Sciatic nerve (tissue), 2 donors: ENCODE data around the gene EIF4EBP3. TPM values are rescaled to one million over a fixed set of nuclear protein-coding genes. Genes with fewer than 3 reads are reported as not detected.
"Not testable (repeated sequence)": the region's sequence is repeated elsewhere in the genome, so short reads cannot be mapped to it uniquely, and the experiment has no call there.

ENCODE experiments used
- ATAC-seq: fragments of 200-7000 bp; cut with Tn5 transposase; one replicate; pipeline ENCODE4 v1.9.1; 2020; ENCODE audit warnings: mild to moderate bottlenecking, moderate library complexity
- DNase-seq: peaks from one replicate; pipeline ENCODE4 v3.0.0-alpha.2; 2020; ENCODE audit warnings: low spot score
- intact Hi-C: fragments of 100-400 bp; cut with DNase I; formaldehyde crosslinking; loops from one replicate; pipeline ENCODE4 v1.14.2; 2022
- total RNA-seq: library from RNA; stranded (reverse); fragmentation: NEBNext Ultra II Directional; extraction: Animal tissue kit (Norgen Biotek cat#: 25700); gene quantifications from one replicate; pipeline ENCODE4 v1.2.1, GENCODE V29; 2021
- donor health status: DM: no; HTN: no; CAD: no.
- donor health status: DM: no; HTN: no; CAD: no.

The EIF4EBP3 gene
- total RNA-seq, 1 donor from 2014 or later: 12.6 TPM

DNA sequence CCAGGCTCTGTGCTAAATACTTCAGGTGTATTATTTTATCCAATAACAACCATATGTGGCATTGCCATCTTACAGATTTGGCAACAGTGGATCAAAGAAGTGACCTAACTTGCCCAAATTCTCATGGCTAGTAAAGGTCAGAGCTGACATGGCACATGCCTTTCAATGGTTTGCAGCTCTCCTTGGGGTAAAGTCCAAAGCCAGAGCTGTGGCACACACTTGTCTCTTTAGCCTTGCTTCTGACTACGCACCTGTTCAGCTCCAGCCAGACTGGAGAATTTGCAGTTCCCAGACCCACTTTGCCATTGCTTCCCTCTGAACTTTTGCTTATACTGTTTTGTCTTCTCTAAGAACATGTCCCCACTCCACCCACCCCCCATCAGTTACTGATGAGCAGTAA, 23.0 kb downstream of the EIF4EBP3 start:
- intact Hi-C loops: no loop called here
- ATAC-seq (no peak), DNase-seq (no peak)

DNA sequence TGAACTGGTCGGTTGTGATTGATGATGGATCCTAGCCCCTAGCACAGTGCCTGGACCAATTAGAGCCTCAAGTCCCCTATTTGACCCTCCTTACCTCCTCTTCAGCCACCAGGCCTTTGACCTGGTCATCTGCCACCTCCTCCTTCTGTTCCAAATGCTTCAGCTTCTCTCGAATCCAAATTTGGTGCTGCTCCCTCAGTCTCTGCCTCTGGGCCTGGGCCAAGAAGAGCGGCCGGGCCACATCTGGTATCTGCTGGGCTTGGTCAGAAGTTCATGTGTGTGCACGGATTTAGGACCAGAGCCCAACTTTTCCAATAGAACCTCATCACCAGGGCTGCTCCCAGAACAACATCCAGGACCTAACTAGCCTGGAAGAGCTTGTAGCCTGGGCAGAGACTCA, 23.6 kb downstream of the EIF4EBP3 start:
- DNase-seq (no peak), ATAC-seq (peak; percentile 25)
- intact Hi-C loops: no loop called here

DNA sequence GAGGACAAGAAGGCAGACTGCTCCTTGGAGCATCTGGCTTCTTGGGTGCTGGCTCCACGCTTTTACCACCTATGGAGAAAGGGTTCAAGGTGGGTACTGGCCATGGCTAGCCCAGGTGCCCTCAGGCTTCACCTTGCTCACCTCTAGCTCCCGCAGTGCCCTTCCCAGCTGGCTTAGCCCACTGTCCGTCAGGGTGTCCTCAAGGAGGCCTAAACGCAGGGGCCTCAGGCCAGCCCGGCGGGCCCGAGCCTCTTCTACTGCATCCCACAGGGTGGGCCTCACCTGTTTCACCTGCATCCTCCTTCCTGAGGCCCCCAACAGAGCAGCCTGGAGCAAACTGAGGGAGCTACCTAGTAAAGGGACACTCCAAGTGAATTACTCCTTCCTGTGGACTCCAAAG, 26.2 kb downstream of the EIF4EBP3 start:
- DNase-seq (no peak), ATAC-seq (no peak)
- intact Hi-C loops: no loop called here

DNA sequence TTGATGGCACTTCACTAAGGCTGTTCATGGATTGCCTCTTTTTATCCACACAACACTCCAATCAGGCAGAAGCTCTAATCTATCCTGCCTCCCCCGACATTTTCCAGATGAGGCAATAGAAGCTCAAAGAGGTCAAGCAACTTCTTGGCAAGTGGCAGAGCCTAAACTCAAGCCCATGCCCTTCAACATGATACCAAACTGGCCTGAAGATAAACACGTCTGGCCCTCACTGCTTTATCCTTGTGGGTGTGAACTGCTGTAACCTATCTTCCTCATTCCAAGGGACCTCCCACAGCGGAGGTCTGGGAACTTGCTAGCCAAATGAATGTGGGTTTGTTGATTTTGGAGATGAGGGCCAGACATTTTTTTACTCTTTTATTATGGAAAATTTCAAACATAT, 26.7 kb downstream of the EIF4EBP3 start:
- intact Hi-C loops: no loop called here
- ATAC-seq (peak; percentile 64), DNase-seq (no peak)

DNA sequence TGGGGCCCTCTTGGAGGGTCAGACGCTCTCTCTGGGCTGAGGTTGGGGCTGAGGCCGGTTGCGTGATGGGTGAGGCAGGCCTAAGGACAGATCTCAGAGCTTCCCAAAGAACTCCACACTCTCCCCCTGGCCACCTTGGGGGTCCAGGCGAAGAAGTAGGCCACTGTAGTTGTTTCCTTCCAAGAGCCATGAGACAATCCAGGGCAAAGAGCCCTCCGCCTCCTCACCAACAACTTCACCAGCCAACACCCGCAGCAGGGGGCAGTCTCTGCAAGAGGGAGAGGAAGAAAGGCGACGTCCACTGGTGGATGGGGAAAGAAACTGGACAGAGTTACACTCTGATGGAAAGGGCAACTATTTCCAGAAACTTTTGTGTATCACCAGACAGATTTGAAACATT, 27.8 kb downstream of the EIF4EBP3 start:
- ATAC-seq (peak; percentile 79), DNase-seq (peak; percentile 78)
- intact Hi-C loops: no loop called here

DNA sequence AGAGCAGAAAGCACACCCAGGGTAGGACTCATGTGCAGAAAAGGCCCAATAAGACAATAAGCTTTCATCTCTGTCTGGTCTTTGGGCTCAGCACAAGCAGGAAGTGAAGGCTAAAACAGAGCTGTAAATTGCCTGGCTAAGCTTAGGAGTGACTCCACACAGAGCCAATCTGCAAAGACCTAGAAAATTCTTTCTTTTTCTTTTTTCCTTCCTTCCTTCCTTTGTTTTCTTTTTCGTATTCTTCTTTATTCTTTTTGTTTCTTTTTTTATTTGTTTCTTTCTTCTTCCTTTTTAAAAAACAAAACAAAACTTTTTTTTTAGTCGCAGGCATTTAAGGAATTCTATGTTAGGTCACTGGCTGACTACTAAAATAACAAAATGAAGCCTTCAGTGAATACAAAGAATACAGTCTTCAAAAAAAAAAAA, 29.3 kb downstream of the EIF4EBP3 start:
- no peak for DNase-seq
- intact Hi-C loops: no loop called here
- peak; percentile 52 for ATAC-seq

DNA sequence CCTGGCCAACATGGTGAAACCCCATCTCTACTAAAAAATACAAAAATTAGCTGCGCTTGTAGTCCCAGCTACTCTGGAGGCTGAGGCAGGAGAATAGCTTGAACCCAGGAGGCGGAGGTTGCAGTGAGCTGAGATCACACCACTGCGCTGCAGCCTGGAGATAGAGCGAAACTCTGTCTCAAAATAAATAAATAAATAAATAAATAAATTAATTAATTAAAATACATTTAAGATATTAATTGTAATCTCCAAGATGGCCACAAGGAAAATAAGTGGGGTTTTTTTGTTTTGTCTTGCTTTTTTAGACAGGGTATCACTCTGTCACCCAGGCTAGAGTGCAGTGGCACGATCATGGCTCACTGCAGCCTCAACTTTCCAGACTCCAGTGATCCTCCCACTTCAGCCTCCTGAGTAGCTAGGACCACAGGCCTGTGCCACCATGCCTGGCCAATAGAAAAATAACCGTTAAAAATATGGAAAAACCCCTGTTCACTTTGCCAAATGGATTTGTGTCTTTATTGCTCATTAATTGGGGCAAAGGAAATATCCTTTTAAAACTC, 31.8 kb downstream of the EIF4EBP3 start:
- intact Hi-C loops, ATAC-seq, DNase-seq: not testable (repeated sequence)

DNA sequence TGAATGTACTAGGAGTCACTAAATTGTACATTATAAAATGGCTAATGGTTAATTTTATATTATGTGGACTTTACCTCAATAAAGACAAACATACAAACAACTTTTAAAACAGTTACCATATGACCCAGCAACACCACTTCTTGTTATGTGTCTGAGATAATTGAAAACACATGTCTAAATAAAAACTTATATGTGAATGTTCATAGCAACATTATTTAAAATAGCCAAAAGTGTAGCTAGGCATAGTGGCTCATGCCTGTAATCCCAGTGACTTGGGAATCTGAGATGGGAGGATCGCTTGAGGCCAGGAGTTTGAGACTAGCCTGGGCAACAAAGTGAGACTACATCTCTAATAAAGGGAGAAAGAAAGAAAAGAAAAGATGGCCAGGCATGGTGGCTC, 40.0 kb downstream of the EIF4EBP3 start:
- intact Hi-C loops: no loop called here
- no peak for DNase-seq

DNA sequence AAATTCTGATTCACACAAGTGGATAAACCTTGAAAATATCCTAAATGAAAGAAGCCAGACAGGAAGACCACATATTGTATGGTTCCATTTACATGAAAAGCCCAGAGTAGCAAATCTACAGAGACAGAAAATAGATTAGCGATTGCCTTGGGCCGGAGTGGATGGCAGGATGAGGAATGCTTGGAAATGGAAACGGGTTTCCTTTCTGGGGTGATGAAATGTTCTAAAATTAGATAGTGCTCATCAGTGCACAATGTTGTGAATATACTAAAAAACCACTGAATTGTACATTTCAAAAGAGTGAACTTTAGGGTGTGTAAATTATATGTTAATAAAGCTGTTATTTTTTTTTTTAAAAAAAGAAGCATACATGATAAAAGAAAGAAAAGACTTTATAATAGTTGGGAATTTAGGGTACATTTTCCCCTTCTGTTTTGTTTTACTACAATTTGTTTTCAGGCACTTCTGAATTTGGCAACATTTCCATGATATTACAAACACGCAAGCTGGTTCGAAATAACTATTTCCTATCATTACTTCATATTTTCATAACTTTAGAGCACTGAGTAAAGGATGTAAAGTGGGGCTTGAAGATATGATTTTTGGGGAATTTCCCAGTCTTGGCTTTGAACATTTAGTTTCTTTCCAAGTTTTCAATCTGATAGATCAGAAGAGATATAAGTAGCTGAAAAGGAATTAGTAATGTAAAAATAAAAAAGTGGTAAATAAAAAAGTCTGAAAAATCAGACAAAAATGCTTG, 41.0 kb downstream of the EIF4EBP3 start:
- ATAC-seq: peak; percentile 79
- intact Hi-C loops: no loop called here
- DNase-seq: no peak

More for the DNA sequence above, 40.0 kb downstream of the EIF4EBP3 start:
- ATAC-seq: no peak

DNA sequence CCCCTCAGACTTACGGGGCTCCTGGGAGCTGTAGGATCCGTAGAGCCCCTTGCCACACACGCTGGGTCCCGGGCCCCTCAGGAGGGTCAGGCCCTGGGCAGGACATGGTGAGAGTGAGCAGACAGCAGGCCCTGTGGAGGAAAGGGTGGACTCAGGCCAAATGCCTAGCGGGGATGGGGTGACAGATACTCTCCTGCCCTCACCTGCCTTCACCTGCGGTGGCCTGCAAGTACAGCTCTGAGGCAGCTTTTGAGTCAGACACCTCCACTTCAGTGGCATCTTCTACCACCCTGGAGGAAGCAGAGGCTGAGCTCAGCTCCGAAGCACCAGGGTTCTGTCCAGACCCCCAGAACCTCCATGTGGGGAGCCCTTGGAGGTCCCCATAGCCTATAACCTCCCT, 43.4 kb downstream of the EIF4EBP3 start:
- no peak for ATAC-seq
- no peak for DNase-seq
- intact Hi-C loops: no loop called here

DNA sequence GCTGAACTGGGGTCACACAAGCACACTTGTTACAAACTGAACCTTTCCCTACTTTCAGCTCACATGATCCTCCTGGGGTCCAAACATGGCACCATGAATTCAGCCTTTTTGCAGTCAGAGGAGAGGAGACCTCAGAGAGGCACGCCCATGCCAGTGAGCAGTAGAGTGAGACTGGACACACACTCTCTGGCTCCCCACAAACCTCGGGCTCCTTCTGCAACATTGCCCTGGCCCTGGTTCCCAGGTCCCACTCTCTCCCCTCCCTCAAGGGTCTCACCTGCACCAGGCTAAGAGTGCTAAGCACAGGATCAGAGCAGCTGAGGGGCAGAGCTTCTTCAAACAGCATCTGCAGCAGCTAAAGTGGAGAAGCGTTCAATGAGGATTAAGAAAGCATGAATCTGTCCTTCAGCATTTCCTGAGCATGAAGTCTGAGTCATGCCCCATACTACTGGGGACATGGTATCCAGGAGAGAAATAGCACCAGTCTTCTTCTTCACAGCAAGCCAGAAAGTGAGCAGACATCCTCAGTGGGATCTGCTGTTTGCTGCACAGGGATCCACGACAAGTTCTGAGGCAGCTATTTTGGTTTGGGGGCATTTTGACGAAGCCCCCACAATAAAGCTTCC, 44.4 kb downstream of the EIF4EBP3 start:
- ATAC-seq (no peak), DNase-seq (no peak)
- intact Hi-C loops: no loop called here

DNA sequence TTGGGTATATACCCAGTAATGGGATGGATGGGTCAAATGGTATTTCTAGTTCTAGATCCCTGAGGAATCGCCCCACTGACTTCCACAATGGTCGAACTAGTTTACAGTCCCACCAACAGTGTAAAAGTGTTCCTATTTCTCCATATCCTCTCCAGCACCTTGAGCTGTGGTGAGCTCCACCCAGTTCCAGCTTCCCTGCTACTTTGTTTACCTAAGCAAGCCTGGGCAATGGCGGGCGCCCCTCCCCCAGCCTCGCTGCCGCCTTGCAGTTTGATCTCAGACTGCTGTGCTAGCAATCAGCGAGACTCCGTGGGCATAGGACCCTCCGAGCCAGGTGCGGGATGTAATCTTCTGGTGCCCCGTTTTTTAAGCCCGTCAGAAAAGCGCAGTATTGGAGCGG, 45.6 kb downstream of the EIF4EBP3 start:
- DNase-seq, intact Hi-C loops, ATAC-seq: not testable (repeated sequence)

DNA sequence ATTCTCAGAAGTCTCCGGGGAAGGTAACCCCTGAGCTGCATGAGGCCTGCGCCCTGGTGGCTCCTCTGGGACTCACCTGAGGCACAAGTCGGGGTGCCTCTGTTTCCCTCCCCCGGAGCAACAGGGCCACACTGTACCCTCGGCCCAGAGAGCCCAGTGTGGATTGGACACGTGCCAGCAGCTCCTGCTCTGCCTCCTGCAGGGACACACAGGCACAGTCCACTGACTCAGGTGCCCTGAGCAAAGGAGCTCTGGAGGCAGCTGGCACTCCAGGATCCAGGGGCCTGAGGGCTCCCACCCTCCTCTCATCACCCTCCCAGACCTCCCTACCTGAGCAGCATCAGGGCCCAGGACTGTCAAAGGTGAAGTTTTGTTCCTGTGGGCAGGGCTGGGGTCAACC, 46.7 kb downstream of the EIF4EBP3 start:
- no peak for DNase-seq
- no peak for ATAC-seq
- intact Hi-C loops: no loop called here

DNA sequence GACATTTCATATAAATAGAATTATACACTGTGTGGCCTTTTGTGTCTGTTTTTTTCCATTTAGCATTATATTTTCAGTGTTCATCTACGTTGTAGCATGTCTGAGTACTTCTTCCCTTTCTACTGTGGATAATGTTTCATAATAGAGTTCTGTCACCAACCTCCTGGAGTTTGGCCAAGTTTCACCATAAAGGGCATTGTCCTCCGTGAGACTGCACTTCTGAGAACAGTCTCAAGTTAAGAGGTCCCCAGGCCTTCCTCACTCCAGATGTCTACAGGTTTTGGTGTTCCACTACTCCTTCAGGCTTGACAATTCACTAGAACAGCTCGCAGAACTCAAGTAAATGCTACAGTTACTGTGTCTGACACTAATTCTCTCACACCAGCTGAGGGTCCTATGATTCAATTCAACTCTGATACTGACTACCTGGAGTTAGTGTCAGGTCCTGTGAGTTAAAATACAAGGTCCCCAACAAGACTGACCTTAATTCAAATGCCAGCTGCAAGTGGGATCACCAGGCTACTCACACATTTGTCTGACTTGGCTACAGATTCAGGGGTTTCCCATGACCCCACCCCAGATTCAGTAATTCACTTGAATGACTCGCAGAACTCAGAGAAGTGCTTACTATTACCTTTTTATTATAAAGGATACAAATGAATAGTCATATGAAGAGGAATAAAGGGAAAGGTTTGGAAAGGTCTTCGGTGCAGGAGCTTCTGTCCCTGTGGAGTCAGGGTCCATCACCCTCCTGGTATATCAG, 48.3 kb downstream of the EIF4EBP3 start:
- intact Hi-C loops: no loop called here
- ATAC-seq: peak; percentile 79

DNA sequence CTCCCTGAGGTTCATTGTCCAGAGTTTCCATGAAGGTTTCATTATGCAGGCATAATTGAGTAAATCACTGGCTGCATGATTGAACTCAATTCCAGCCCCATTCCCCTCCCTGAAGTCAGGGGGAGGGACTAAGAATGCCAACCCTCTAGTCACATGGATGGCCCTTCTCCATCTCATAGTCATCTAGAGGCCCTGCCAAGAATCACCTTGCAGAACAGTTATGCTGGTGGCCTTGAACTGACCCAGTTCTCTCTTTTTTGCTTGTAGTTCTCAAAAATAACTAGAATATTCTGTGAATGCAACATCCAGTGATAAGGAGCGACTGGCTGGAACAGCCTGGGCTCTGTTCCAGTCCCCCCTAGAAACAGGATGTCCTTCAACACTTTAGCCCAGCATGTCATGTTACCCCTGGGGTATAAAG, 48.9 kb downstream of the EIF4EBP3 start:
- DNase-seq: no peak
- intact Hi-C loops: no loop called here
- ATAC-seq: peak; percentile 76

More for the DNA sequence above, 48.3 kb downstream of the EIF4EBP3 start:
- no peak for DNase-seq

DNA sequence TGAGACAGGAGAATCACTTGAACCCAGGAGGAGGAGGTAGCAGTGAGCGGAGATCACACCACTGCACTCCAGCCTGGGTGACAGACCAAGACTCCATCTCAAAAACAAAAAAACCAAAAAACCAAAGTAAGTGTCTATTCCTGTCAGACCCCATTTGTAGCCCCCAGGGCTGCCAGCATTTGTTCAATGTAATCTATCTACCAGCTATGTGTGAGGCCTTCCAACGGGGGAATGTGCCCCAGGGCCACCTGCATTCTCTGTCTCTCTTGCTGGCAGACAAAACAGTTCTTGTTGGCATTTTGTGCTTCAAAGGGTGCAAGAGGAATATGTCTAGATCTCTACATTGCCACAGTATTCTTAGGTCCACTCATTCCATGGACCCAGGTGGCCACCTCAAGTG, 51.4 kb downstream of the EIF4EBP3 start:
- intact Hi-C loops: no loop called here
- ATAC-seq: no peak
- no peak for DNase-seq
